Measurements from ENCODE around the gene MEA1.

MEA1 gene

DNA sequence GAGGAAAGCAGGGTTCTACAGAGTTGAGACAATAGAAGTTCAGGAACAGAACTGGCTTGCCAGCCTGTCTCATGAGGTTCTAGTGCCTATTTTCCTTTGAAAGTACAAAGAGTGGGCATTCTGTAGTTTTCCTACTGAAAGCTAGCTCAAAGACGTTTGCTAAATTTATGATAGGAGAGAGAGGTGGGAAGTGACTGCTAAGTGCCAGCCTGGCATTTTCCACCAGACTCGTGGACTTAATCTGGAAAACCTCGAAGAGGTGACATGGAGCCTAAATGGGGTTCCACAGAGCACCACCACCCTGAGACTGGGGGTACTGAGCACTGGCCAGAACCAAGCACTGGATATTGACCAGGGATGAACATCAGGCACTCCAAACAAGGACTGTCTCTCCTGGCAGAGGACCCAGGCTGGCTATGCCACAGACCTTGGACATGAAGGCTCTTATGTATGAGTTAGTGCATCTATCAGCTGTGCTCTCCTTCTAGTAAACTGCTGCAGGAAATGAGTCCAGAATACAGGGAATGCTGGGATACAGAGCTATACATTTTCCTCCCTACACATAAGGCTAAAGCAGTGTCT, 41.9 kb downstream of the MEA1 start:
- no peaks in the 10 kb centered on the region for H3K9me3 ChIP-seq (ENCODE audit: severe bottlenecking)

GRCh38 chr6:42970871-42971612, 42.7 kb downstream of the MEA1 start:
- Histone ChIP-seq H3K9me3 (ENCODE audit: severe bottlenecking) (no peaks in the 10 kb centered on the region), H3K36me3 (peaks cover 25% of the 10 kb centered on the region), H3K27me3 (ENCODE audit: insufficient read depth, low read depth, severe bottlenecking) (no peaks in the 10 kb centered on the region), H3K4me3 (ENCODE audit: low read depth, low read length) (no peak overlapping the region), H3K27ac (no peak overlapping the region; the same call in none of the 2 replicates)
- DNase-seq = no peak
- no peak for TF ChIP-seq CTCF (IDR thresholded peaks at IDR 0.05; ENCODE audit: low read depth, low read length)

More for the DNA sequence above, 41.9 kb downstream of the MEA1 start:
- no peak overlapping the region for H3K27ac ChIP-seq
- DNase-seq = no peak
- TF ChIP-seq CTCF (IDR thresholded peaks at IDR 0.05; ENCODE audit: low read depth, low read length) = no peak
- H3K4me3 ChIP-seq (ENCODE audit: low read depth, low read length) = no peak overlapping the region
- H3K36me3 ChIP-seq = peaks cover 23% of the 10 kb centered on the region
- no peaks in the 10 kb centered on the region for H3K27me3 ChIP-seq (ENCODE audit: insufficient read depth, low read depth, severe bottlenecking)

DNA sequence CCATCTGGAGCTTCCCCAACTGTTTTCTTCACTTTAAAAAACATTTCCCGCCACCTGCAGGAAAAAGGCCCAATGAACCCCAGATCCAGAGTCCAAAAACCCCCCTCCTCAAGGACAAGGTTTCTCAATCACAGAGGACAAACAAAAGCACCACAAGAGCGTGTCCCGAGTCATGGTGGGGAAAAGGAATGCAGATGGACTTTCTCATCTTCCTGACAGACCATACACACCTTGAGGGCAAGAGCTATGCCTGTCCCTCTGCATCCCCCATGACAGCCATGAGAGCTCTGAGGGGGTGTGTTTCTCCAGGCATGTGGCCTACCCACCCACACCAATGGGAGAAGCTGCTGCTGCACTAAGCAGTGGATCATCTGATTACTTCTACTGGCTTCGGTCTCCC, 43.8 kb downstream of the MEA1 start:
- H3K36me3 ChIP-seq = peaks cover 32% of the 10 kb centered on the region

GRCh38 chr6:42969431-42969830, 44.3 kb downstream of the MEA1 start:
- peak; percentile 92 for DNase-seq
- H3K4me3 ChIP-seq (ENCODE audit: low read depth, low read length) = no peak overlapping the region
- H3K27ac ChIP-seq = peak overlapping the region; percentile 72
- H3K27me3 ChIP-seq (ENCODE audit: insufficient read depth, low read depth, severe bottlenecking) = no peaks in the 10 kb centered on the region
- H3K36me3 ChIP-seq = peaks cover 32% of the 10 kb centered on the region
- no peaks in the 10 kb centered on the region for H3K9me3 ChIP-seq (ENCODE audit: severe bottlenecking)
- 0 out of 2 replicates have a peak, but pooled peaks have one; percentile 0 for TF ChIP-seq CTCF (IDR thresholded peaks at IDR 0.05; ENCODE audit: low read depth, low read length)

More for the DNA sequence above, 43.8 kb downstream of the MEA1 start:
- Histone ChIP-seq H3K9me3 (ENCODE audit: severe bottlenecking) (no peaks in the 10 kb centered on the region), H3K27ac (peak overlapping the region; percentile 72), H3K4me3 (ENCODE audit: low read depth, low read length) (no peak overlapping the region), H3K27me3 (ENCODE audit: insufficient read depth, low read depth, severe bottlenecking) (no peaks in the 10 kb centered on the region)
- no peak for TF ChIP-seq CTCF (IDR thresholded peaks at IDR 0.05; ENCODE audit: low read depth, low read length)
- peak; percentile 50 for DNase-seq

DNA sequence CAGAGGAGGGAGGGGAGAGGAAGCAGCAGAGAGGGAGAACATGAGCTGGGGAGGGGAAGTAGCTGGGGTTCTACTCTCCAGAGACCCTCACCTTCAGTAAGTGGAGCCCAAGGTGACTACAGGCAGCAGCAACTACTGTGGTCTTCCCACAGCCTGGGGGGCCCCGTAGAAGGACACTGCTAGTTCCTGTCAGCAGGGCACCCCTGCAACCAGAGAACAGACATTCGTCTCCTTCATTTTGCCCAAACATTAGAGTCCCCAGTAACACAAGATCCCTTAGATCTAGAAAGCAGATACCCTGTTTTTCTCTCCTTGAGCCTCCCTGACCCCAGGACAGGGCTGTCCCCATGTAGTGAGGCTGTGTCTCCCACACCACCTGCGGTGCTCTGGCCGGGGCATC, 45.0 kb downstream of the MEA1 start:
- no peaks in the 10 kb centered on the region for H3K9me3 ChIP-seq (ENCODE audit: severe bottlenecking)
- no peak overlapping the region for H3K4me3 ChIP-seq (ENCODE audit: low read depth, low read length)
- H3K27ac ChIP-seq = peak overlapping the region; percentile 72
- no peak for TF ChIP-seq CTCF (IDR thresholded peaks at IDR 0.05; ENCODE audit: low read depth, low read length)
- peaks cover 37% of the 10 kb centered on the region for H3K36me3 ChIP-seq
- H3K27me3 ChIP-seq (ENCODE audit: insufficient read depth, low read depth, severe bottlenecking) = no peaks in the 10 kb centered on the region
- DNase-seq = no peak
